HUES48 (cell line): ENCODE results near the gene FAM236B.
"Not testable (repeated sequence)": the region's sequence is repeated elsewhere in the genome, so short reads cannot be mapped to it uniquely, and the experiment has no call there.

ENCODE experiments used
- H3K27ac ChIP-seq: one replicate; pipeline ENCODE4 v1.7.0; 2013; ENCODE audit warnings: low read depth, low read length, inconsistent platforms
- H3K27me3 ChIP-seq: 2 replicates; pipeline ENCODE4 v1.6.1; 2013; ENCODE audit warnings: mild to moderate bottlenecking, low read length; ENCODE audit not compliant: control insufficient read depth, insufficient read depth
- H3K36me3 ChIP-seq: 2 replicates; pipeline ENCODE4 v1.6.1; 2013; ENCODE audit warnings: low read length; ENCODE audit not compliant: control insufficient read depth, insufficient read depth
- H3K4me1 ChIP-seq: 2 replicates; pipeline ENCODE4 v1.6.1; 2013; ENCODE audit warnings: mild to moderate bottlenecking, low read length; ENCODE audit not compliant: control insufficient read depth, insufficient read depth
- H3K4me3 ChIP-seq: 2 replicates; pipeline ENCODE4 v1.5.1; 2013; ENCODE audit warnings: mild to moderate bottlenecking, low read depth, low read length
- H3K9ac ChIP-seq: 2 replicates; pipeline ENCODE4 v1.6.1; 2013; ENCODE audit warnings: mild to moderate bottlenecking, low read depth, low read length, moderate library complexity
- H3K9me3 ChIP-seq: 2 replicates; pipeline ENCODE4 v1.6.1; 2013; ENCODE audit warnings: low read length; ENCODE audit not compliant: control insufficient read depth, insufficient read depth

FAM236B gene

GRCh38 chrX:72782560-72782959 lies at the start of gene FAM236B:
Gene FAM236B (minus strand): TSS chrX:72782660. CDS start chrX:72782560, 100 bp downstream.
- H3K36me3 ChIP-seq, H3K4me3 ChIP-seq, H3K9me3 ChIP-seq, H3K27me3 ChIP-seq, H3K9ac ChIP-seq, H3K27ac ChIP-seq, H3K4me1 ChIP-seq: not testable (repeated sequence)

GRCh38 chrX:72830701-72831100 lies 48.2 kb upstream of the FAM236B start:
- not testable (repeated sequence) for H3K9me3 ChIP-seq, H3K27ac ChIP-seq, H3K9ac ChIP-seq, H3K4me3 ChIP-seq, H3K36me3 ChIP-seq, H3K4me1 ChIP-seq, H3K27me3 ChIP-seq

- H3K27me3 ChIP-seq, H3K4me1 ChIP-seq, H3K9ac ChIP-seq, H3K36me3 ChIP-seq, H3K9me3 ChIP-seq, H3K27ac ChIP-seq, H3K4me3 ChIP-seq: not testable (repeated sequence)
Measured at GRCh38 chrX:72808110-72808509, 25.6 kb upstream of the FAM236B start, which contains the start of gene FAM236D. Gene FAM236D (minus strand): TSS chrX:72808210. CDS start chrX:72808110, 100 bp downstream.

GRCh38 chrX:72790390-72790789 lies 7.9 kb upstream of the FAM236B start:
- not testable (repeated sequence) for H3K4me1 ChIP-seq, H3K27ac ChIP-seq, H3K27me3 ChIP-seq, H3K4me3 ChIP-seq, H3K36me3 ChIP-seq, H3K9me3 ChIP-seq, H3K9ac ChIP-seq

- H3K9me3 ChIP-seq, H3K36me3 ChIP-seq, H3K9ac ChIP-seq, H3K4me1 ChIP-seq, H3K27ac ChIP-seq, H3K27me3 ChIP-seq, H3K4me3 ChIP-seq: not testable (repeated sequence)
Measured at GRCh38 chrX:72788142-72788541, 5.7 kb upstream of the FAM236B start.

- not testable (repeated sequence) for H3K27me3 ChIP-seq, H3K9ac ChIP-seq, H3K36me3 ChIP-seq, H3K27ac ChIP-seq, H3K4me3 ChIP-seq, H3K9me3 ChIP-seq, H3K4me1 ChIP-seq
Measured at GRCh38 chrX:72783964-72784363, 1.5 kb upstream of the FAM236B start.

GRCh38 chrX:72783365-72783936 lies 991 bp upstream of the FAM236B start:
- not testable (repeated sequence) for H3K9me3 ChIP-seq, H3K4me1 ChIP-seq, H3K4me3 ChIP-seq, H3K27ac ChIP-seq, H3K36me3 ChIP-seq, H3K27me3 ChIP-seq, H3K9ac ChIP-seq

- H3K4me3 ChIP-seq, H3K9me3 ChIP-seq, H3K9ac ChIP-seq, H3K27me3 ChIP-seq, H3K27ac ChIP-seq, H3K36me3 ChIP-seq, H3K4me1 ChIP-seq: not testable (repeated sequence)
Measured at GRCh38 chrX:72778146-72778545, 4.3 kb downstream of the FAM236B start.

- not testable (repeated sequence) for H3K36me3 ChIP-seq, H3K27ac ChIP-seq, H3K9me3 ChIP-seq, H3K9ac ChIP-seq, H3K4me3 ChIP-seq, H3K27me3 ChIP-seq, H3K4me1 ChIP-seq
Measured at GRCh38 chrX:72777467-72777790, 5.0 kb downstream of the FAM236B start.

- not testable (repeated sequence) for H3K27ac ChIP-seq, H3K36me3 ChIP-seq
Measured at GRCh38 chrX:72776653-72777466, 5.6 kb downstream of the FAM236B start, which contains the start of gene DMRTC1B. Gene DMRTC1B (plus strand): TSS chrX:72776890. CDS start chrX:72845136, 68,246 bp downstream.

GRCh38 chrX:72760454-72760853 lies 22.0 kb downstream of the FAM236B start:
- not testable (repeated sequence) for H3K4me3 ChIP-seq, H3K9ac ChIP-seq, H3K27me3 ChIP-seq, H3K4me1 ChIP-seq, H3K27ac ChIP-seq, H3K9me3 ChIP-seq, H3K36me3 ChIP-seq

More at GRCh38 chrX:72776653-72777466, 5.6 kb downstream of the FAM236B start, which contains the start of gene DMRTC1B:
- not testable (repeated sequence) for H3K9ac ChIP-seq, H3K27me3 ChIP-seq, H3K4me1 ChIP-seq, H3K9me3 ChIP-seq, H3K4me3 ChIP-seq
